AG08396 (cell line): ENCODE results near the gene RPS19BP1.

Experiments
- DNase-seq: peaks from one replicate; pipeline ENCODE4 v3.0.0; 2012; ENCODE audit warnings: low spot score, mixed read lengths

Gene RPS19BP1, protein sequence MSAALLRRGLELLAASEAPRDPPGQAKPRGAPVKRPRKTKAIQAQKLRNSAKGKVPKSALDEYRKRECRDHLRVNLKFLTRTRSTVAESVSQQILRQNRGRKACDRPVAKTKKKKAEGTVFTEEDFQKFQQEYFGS

DNA sequence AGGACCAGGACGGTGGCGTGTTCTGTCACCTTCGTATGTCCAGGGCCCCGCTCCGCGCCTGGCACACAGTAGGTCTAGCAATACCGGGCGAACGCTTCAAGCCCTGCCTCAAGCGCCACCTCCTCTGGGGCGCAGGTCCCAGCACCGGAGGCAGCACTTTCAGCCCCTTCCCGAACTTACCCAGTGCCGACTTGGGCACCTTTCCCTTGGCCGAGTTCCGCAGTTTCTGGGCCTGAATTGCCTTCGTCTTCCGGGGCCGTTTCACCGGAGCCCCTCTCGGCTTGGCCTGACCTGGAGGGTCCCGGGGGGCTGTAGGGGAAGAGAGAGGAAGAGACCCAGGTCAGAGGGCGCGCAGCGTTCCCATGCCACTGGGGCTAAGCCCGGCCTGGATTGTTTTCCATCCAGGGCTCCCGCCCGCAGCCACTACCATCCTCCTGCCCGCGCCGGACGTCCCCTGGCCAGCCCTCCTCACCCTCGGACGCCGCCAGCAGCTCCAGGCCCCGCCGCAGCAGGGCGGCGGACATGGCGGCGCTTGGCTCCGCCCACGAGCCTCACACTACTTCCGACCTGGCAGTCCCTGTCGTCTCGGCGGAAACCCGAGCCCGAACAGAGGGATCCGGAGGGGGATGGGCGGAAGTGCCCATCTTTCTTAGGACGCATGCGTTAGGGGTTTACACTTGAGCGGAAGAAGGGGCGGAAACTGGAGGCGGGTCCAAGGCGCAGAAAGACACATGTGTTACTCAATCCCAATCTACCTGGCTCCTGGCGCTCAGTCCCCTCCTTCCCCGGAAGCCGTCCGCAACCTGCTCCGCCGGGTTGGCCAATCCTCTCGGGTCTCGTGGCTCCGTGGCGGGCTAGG, at the start of gene RPS19BP1:
RPS19BP1 (minus strand) TSS at position 534 of the 859 bp plus-strand sequence; CDS start at position 524, 10 bp downstream.
- DNase-seq, result peak; percentile 96

GRCh38 chr22:39581303-39581702, 48.8 kb upstream of the RPS19BP1 start:
- DNase-seq, result no peak

GRCh38 chr22:39580795-39581194, 48.2 kb upstream of the RPS19BP1 start:
- DNase-seq, result no peak

DNA sequence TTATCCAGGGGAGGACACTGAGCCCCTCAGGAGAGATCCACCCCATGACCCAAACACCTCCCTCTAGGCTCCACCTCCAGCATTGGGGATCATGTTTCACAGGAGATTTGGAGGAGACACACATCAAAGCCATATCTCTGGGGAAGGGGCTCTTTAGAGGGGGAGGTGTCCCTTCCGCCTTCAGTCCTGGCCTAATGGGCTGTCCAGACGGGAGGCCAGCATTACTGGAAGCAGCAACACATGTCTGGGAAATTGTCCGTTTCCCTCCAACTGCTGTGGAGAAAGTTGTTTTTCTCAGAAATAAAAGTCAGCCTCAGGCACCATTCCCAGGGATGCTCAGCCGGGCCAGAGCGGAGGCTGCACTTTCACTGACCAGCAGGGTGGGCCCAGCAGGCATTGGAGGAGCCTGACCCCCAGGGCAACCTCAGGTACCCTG, 47.5 kb upstream of the RPS19BP1 start:
- no peak for DNase-seq

- no peak for DNase-seq
These were observed 45.4 kb upstream of the RPS19BP1 start for GRCh38 chr22:39577900-39578299.

DNA sequence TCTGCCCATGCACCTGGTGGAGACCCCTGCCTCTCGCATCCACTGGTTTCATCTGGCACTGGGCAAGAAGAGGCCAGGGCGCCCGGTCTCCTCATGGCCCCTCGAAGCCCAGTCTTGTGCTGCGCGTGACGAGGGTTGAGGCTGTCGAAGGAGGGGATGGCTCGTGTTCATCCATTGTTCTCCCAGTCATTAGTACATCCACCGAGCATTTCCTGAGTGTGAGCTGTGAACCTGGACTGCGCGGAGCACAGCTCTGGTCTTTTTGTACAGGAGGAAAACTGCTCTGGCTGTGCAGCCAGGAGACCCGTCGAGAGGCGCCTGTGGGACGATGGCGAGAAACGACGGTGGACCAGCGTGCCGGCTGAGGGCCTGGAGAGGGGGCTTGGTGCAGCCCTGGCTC, 44.8 kb upstream of the RPS19BP1 start:
- no peak for DNase-seq

- no peak for DNase-seq
These were observed 43.5 kb upstream of the RPS19BP1 start for GRCh38 chr22:39576027-39576426.

- DNase-seq, result no peak
These were observed 42.9 kb upstream of the RPS19BP1 start for GRCh38 chr22:39575552-39575825.

GRCh38 chr22:39574779-39575551, 42.4 kb upstream of the RPS19BP1 start:
- DNase-seq, result peak; percentile 91

- DNase-seq, result no peak
These were observed 39.0 kb upstream of the RPS19BP1 start for GRCh38 chr22:39571538-39571937.

- DNase-seq, result no peak
These were observed 38.1 kb upstream of the RPS19BP1 start, which contains the start of gene CACNA1I for GRCh38 chr22:39570665-39571064. CACNA1I (plus strand) TSS chr22:39570753; CDS start chr22:39570753, 0 bp downstream.

GRCh38 chr22:39570226-39570625, 37.7 kb upstream of the RPS19BP1 start:
- no peak for DNase-seq

DNA sequence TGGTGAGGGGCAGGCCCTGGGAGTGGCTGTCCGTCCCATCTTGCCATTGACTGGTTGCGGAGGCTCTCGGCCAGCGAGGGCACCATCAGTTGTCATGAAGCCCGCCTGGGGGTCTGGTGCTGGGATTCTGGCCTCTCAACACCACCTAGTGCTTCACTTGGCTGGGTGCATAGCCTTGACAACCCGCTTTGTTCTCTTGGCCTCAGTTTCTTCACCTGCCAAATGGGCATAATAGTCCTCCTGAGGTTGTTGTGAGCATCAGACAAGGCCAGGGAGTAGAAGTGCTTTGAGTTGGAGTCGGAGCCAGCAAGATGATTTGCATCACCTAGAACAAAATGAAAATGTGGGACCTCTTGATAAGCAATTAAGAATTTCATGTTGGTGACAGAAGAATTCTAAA, 36.5 kb upstream of the RPS19BP1 start:
- no peak for DNase-seq

DNA sequence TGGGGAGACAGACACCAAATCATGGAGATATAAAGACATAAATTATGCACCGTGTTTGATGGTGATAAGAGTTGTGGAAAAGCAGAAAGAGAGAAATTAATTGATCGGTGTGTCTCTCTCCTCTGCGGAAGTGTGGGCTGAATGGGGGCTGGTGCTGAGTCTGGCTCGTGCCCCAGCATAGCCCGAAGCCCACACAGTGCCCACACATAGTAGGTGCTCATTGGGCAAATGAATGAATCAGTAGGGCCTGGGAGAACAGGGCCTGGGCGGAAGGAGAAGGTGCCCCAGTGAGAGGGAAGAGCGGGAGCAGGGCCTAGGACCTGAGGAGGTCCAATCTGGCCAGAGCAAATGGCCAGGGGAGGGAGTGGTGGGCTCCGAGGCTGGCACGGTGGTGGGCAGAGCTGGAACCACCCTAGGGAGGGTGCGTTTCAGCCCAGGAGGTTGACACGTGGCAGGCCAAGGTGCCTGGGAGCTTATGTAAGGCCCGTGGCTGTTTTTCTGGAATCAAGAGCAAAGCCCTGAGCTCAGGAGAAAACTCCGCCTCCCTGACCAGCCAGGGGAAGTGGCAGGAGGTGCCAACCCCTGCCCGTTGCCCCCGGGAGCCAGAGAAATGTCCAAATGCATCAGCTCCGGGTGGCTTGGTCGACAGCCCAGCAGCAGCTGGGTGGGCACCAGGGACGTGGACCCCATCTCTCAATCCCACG, 35.9 kb upstream of the RPS19BP1 start:
- no peak for DNase-seq

- DNase-seq, result no peak
These were observed 34.8 kb upstream of the RPS19BP1 start for GRCh38 chr22:39567135-39567946.

DNA sequence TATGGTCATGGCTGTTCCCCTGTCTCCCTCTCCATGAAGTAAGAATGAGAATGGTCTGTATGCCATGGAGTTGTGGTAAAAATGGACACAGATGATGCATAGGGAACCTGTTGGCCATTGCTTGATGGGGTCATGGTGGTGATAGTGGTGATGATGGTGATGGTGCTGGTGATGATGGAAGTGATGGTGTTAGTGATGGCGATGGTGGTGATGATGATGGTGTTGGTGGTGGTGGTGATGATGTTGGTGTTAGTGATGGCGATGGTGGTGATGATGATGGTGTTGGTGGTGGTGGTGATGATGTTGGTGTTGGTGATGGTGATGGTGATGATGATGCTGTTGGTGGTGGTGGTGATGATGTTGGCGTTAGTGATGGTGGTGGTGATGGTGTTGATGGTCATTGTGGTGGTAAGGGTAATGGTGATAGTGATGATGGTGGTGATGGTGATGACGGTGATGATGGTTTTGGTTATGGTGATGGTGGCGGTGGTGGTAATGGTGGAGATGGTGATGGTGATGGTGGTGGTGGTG, 32.9 kb upstream of the RPS19BP1 start:
- no peak for DNase-seq

DNA sequence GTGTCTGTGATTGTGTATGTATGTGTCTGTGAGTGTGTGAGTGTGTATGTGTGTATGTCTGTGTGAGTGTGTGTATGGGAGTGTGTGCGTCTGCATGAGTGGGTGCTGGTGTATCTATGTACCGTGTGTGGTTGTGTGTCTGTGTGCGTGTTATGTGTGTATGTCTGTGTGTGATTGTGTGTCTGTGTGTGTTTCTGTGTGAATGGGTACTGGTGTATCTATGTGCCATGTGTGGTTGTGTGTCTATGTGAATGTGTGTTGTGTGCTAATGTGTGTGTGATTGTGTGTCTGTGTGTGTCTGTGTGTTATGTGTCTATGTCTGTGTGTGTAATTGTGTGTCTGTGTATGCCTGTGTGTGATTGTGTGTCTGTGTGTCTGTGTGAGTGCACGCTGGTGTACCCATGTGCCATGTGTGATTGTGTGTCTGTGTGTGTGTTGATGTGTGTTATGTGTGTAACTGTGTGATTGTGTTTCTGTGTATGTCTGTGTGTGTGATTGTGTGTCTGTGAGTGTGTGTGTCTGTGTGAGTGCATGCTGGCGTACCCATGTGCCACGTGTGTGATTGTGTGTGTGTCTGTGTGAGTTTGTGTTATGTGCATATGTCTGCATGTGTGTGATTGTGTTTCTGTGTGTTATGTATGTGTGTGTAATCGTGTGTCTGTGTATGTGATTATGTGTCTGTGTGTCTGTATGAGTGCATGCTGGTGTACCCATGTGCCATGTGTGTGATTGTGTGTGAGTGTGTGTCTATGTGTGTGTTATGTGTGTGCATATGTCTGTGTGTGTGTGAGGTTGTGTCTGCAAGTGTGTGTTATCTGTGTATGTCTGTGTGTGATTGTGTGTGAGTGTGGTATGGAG, 31.3 kb upstream of the RPS19BP1 start:
- DNase-seq, result no peak

DNA sequence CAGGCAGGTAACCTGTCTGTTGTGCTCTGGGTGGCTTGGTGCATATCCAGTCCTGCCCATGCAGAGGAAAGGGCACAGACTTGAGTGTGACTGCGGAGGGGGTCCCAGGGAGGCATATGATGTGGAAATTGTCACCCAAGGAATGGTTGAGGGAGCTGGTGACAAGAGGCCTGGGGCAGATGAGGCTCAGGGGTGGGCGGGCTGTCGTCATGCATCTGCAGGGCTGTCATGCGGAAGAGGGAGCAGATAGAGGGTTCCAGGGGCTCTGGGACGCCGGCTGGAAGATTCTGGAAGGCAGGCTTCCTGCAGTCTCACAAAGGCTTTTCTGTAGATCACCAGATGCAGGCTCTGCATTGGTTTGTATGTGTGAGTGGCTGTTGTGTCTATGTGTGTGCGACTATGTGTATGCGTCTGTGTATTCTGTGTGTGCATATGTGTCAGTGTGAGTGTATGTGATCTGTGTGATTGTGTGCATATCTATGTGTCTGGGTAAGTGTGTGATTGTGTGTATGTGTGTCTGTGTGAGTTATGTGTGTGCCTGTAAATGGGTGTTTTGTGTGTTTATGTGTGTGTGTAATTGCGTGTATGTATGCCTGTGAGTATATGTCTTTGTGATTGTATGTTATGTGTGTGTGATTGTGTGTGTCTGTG, 30.4 kb upstream of the RPS19BP1 start:
- no peak for DNase-seq

GRCh38 chr22:39560127-39560526, 27.6 kb upstream of the RPS19BP1 start:
- no peak for DNase-seq
